Motor neuron (in vitro differentiated cells): ENCODE results near the gene TSPAN11. TPM values are rescaled to one million over a fixed set of nuclear protein-coding genes. Genes with fewer than 3 reads are reported as not detected.

Experiments
- ATAC-seq, 8 experiments: fragments of 200-7000 bp; cut with Tn5 transposase; replicated peaks in 6 of 8; 2 replicates each; pipeline ENCODE4 v1.8.0; 2021; ENCODE audit warnings: mild to moderate bottlenecking in 8 of 8, moderate library complexity in 8 of 8
- H3K27ac ChIP-seq, 2 donors: fragments of 250-450 bp; sonication (Bioruptor Pico); 2 replicates each; pipeline ENCODE4 v1.9.0; 2021; ENCODE audit warnings: antibody characterized with exemption in 2 of 2, mild to moderate bottlenecking in 2 of 2, moderate library complexity in 1 of 2
- H3K4me1 ChIP-seq, 2 donors: fragments of 250-450 bp; sonication (Bioruptor Pico); replicated peaks in 1 of 2; 2 replicates each; pipeline ENCODE4 v1.6.1; 2021; ENCODE audit warnings: antibody characterized with exemption in 2 of 2, mild to moderate bottlenecking in 2 of 2, moderate library complexity in 1 of 2
- H3K4me3 ChIP-seq, 5 donors: fragments of 250-450 bp; sonication (Bioruptor Pico); 2 replicates each; pipeline ENCODE4 v1.9.0; 2021; ENCODE audit warnings: antibody characterized with exemption in 5 of 5, mild to moderate bottlenecking in 5 of 5, moderate library complexity in 4 of 5
- WGBS, 10 experiments: fragments of 450-650 bp; shearing (Covaris generic); methylation state at CpG; one replicate each; pipeline ENCODE4 v1.0.0; 2022; 5-methylcytosine and 5-hydroxymethylcytosine counted together
- in situ Hi-C, 9 experiments: fragments of 400-800 bp; cut with MboI; loops; one replicate each; pipeline ENCODE4 v1.15.0; 2021; ENCODE audit warnings: low sequenced_read_pairs in 9 of 9, low pct_unique_long_range_greater_than_20kb in 2 of 9; ENCODE audit not compliant: unreplicated experiment in 9 of 9
- total RNA-seq, 8 experiments: library from RNA; unstranded; fragments of 300-600 nt; gene quantifications; 2 replicates each; pipeline versions ENCODE4 v1.2.3 to v1.2.4, GENCODE V29; 2022

TSPAN11 gene
- total RNA-seq, 8 experiments from 2014 or later: 4.6 to 42.0 (median 24.2) TPM

DNA sequence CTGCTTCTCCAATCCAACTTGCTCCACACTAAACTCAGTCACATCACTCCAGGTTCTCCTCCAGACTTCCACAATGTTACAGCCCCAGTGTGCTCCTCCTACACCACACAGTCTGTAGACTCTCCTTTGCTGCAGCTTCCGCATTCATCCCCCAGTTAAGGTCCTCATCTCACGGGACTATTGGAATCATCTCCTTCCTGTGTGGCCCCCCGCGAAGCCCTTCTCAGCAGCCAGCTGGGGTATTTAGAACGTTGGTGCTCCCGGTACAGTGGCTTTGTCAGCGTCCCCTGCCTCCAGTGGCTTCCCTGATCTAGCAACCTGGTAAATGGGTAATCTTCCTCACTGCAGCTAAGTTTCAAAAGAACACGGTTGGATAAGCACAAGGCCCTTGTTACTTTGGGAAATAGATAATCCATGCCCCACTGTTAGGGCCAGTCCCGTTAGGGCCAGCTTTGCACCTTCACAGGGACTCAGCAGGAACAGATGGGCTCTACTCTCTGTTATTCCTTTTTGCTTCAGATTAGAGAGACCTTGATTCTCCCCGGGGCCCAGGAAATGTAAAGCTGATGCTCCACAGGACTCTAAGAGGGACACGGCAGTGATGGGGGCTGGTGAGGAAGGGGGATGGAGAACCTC is 823 bp upstream of the TSPAN11 start:
- Histone ChIP-seq H3K4me1 (peaks cover 26 to 41% of the 10 kb centered on the region in 2 donors), H3K27ac (no peak overlapping the region), H3K4me3 (peak overlapping the region; percentile 34 to 46 (median 43))
- in situ Hi-C loops: no loop called here
- 31 to 82% (median 76%) methylated on average over 1 to 8 of the region's 11 CpGs; no CpG with 5 or more reads in 3 of the 10 experiments for WGBS, 10 experiments
- no peak for ATAC-seq

DNA sequence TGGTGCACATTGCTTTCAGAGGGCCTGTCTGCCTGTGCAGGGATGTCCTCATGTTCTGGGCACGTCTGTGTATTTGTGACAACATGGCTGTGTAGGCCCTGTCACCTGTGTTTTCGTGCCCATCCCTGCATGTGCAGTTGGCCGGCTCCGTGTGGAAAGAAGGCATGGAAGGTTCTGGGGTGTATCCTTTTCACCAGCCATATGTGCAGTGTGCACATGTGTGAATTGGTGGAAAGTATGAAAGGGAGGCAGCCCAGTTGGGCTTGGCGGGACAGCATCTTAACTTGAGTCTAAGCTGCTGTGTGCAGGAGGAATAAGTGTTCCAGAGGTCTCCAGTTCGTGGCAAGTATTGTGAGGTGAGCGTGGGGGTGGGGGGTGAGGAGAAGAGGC is 669 bp downstream of the TSPAN11 start:
- Histone ChIP-seq H3K27ac (no peak overlapping the region), H3K4me3 (peak overlapping the region; percentile 34 to 46 (median 43)), H3K4me1 (peaks cover 32 to 50% of the 10 kb centered on the region in 2 donors)
- 69 to 86% (median 78%) methylated on average over 2 to 6 of the region's 7 CpGs; no CpG with 5 or more reads in 6 of the 10 experiments for WGBS, 10 experiments
- ATAC-seq: peak in 5 of 8 experiments; percentile 0 to 22 (median 3)
- in situ Hi-C loops: no loop called here

GRCh38 chr12:30928356-30929244 is 2.1 kb downstream of the TSPAN11 start:
- H3K4me3 ChIP-seq: no peak overlapping the region
- in situ Hi-C loops: no loop called here
- peaks cover 37 to 50% of the 10 kb centered on the region in 2 donors for H3K4me1 ChIP-seq
- no peak for ATAC-seq
- WGBS, 10 experiments: 46 to 100% (median 73%) methylated on average over 2 to 4 of the region's 12 CpGs; no CpG with 5 or more reads in 3 of the 10 experiments
- no peak overlapping the region for H3K27ac ChIP-seq

DNA sequence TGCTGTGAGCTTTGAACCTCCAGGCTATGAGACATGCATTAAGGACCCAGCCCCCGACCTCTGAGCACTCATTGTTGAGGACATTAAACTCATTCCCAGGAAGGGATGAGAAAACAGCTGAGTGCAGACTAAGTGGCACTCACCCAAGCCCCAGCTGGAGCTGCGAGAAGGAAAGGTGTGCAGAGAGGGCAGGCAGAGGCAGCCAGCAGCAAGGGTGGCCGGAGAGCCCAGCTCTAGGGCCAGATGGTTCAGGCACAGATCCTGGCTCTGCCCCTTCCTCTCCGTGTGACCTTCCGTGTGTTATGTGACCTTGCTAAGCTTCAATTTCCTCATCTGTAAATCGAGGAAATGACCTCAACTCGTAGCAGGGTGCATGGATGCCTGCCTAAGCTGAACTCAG is 3.7 kb downstream of the TSPAN11 start:
- in situ Hi-C loops: no loop called here

DNA sequence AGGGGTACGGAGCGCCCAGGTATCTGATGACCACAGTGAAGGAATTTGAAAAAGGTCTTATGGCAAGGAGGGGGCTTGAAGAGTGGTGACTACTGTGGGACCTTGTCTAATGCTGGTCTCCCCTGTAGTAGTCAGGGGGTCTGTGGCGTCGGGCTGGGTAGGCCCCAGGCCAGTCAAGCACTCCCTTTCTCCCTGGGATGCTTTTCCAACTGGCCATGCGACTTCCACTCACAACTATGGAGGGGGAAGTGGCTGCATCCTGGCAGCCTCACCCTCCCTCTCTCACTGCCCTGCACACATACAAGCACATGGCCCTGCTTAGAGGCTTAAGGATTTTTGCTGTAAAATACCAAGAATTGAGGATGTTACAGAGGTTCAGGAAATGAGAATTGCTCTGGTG is 4.1 kb downstream of the TSPAN11 start:
- no peak for ATAC-seq

More for the DNA sequence above, 3.7 kb downstream of the TSPAN11 start:
- ATAC-seq: no peak
- Histone ChIP-seq H3K27ac (no peak overlapping the region), H3K4me1 (peaks cover 37 to 50% of the 10 kb centered on the region in 2 donors), H3K4me3 (no peak overlapping the region)
- 22 to 100% (median 90%) methylated on average over 1 to 4 of the region's 7 CpGs; no CpG with 5 or more reads in 1 of the 10 experiments for WGBS, 10 experiments

GRCh38 chr12:30932881-30933280 is 6.3 kb downstream of the TSPAN11 start:
- WGBS, 10 experiments: 50 to 100% (median 82%) methylated on average over 1 to 2 of the region's 3 CpGs; no CpG with 5 or more reads in 2 of the 10 experiments

More for the DNA sequence above, 4.1 kb downstream of the TSPAN11 start:
- no peak overlapping the region for H3K27ac ChIP-seq
- peaks cover 37 to 49% of the 10 kb centered on the region in 2 donors for H3K4me1 ChIP-seq
- in situ Hi-C loops: no loop called here
- no peak overlapping the region for H3K4me3 ChIP-seq
- 43 to 93% (median 86%) methylated on average over 2 to 5 of the region's 5 CpGs; no CpG with 5 or more reads in 5 of the 10 experiments for WGBS, 10 experiments

GRCh38 chr12:30934811-30935210 is 8.3 kb downstream of the TSPAN11 start:
- Histone ChIP-seq H3K4me1 (peaks cover 11 to 19% of the 10 kb centered on the region in 2 donors), H3K4me3 (no peak overlapping the region), H3K27ac (no peak overlapping the region)
- in situ Hi-C loops: no loop called here
- no peak for ATAC-seq
- 80 to 91% methylated on average over 2 of the region's 2 CpGs; no CpG with 5 or more reads in 8 of the 10 experiments for WGBS, 10 experiments

More at GRCh38 chr12:30932881-30933280, 6.3 kb downstream of the TSPAN11 start:
- H3K4me1 ChIP-seq: peaks cover 24 to 36% of the 10 kb centered on the region in 2 donors
- in situ Hi-C loops: no loop called here
- peak in 5 of 8 experiments; percentile 29 to 81 (median 69) for ATAC-seq
- H3K4me3 ChIP-seq: no peak overlapping the region
- peak overlapping the region in 1 of 2 donors; percentile 11 for H3K27ac ChIP-seq

DNA sequence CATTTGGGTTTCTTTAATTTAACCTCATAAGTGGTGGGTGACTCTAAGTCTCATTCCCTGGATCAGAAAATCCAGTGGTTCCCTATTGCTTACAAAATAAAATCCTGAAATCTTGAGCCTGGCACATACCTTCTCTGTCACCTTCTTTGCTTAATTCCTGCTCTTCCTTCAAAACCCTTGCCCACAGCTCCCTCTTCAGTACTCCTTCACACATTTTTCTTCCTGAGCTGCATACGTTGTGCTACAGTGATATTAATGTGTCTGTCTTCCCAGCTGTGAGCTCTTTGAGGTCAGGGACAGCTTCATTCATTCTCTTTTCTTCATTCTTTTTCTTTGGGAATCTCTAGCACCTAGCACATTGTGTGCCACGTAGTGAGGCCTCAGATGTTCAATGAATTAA is 9.5 kb downstream of the TSPAN11 start:
- peaks cover 8 to 10% of the 10 kb centered on the region in 2 donors for H3K4me1 ChIP-seq
- H3K4me3 ChIP-seq: no peak overlapping the region
- H3K27ac ChIP-seq: no peak overlapping the region
- 8 to 50% (median 27%) methylated on average over 1 to 2 of the region's 2 CpGs; no CpG with 5 or more reads in 2 of the 10 experiments for WGBS, 10 experiments
- in situ Hi-C loops: no loop called here
- peak in 1 of 8 experiments; percentile 52 for ATAC-seq

- in situ Hi-C loops: no loop called here
- WGBS, 10 experiments: 60 to 100% (median 90%) methylated on average over 1 to 4 of the region's 4 CpGs; no CpG with 5 or more reads in 2 of the 10 experiments
- peaks cover 0 to 4% of the 10 kb centered on the region in 2 donors for H3K4me1 ChIP-seq
- no peak overlapping the region for H3K4me3 ChIP-seq
- H3K27ac ChIP-seq: no peak overlapping the region
- ATAC-seq: no peak
Observed at GRCh38 chr12:30939234-30939633, 12.7 kb downstream of the TSPAN11 start.

DNA sequence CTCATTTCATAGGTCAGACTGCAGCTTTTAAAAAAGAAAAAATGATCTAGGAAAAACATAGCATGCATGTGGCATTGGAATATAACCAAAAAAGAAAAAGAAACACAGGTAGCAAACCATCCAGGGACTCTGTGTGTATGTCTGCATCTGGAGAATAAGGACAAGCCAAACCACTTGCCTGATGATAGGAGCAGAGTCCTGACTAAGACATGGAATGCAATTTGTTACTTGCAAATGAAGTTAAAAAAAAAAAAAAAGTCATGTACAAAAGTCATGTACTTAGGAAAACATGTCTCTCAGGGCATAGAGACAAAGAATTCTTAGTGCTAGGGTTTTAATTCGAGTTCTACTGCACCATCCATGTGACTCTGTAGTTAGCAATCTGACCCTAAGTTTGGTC is 15.9 kb downstream of the TSPAN11 start:
- WGBS, 10 experiments: 0 to 86% (median 46%) methylated on average over 1 of the region's 1 CpG; no CpG with 5 or more reads in 2 of the 10 experiments
- Histone ChIP-seq H3K4me1 (no peaks in the 10 kb centered on the region), H3K4me3 (no peak overlapping the region), H3K27ac (no peak overlapping the region)
- peak in 3 of 8 experiments; percentile 59 to 77 (median 74) for ATAC-seq
- in situ Hi-C loops: no loop called here

- in situ Hi-C loops: no loop called here
- H3K27ac ChIP-seq: no peak overlapping the region
- ATAC-seq: peak in 3 of 8 experiments; percentile 14 to 22 (median 19)
- 55 to 100% (median 80%) methylated on average over 1 to 6 of the region's 7 CpGs; no CpG with 5 or more reads in 4 of the 10 experiments for WGBS, 10 experiments
- H3K4me3 ChIP-seq: no peak overlapping the region
- H3K4me1 ChIP-seq: no peaks in the 10 kb centered on the region
Observed at GRCh38 chr12:30942936-30943335, 16.4 kb downstream of the TSPAN11 start.

GRCh38 chr12:30945443-30946164 is 19.1 kb downstream of the TSPAN11 start:
- no peak overlapping the region for H3K27ac ChIP-seq
- H3K4me1 ChIP-seq: no peaks in the 10 kb centered on the region
- no peak overlapping the region for H3K4me3 ChIP-seq
- in situ Hi-C loops: no loop called here
- no peak for ATAC-seq
- WGBS, 10 experiments: 70 to 99% (median 90%) methylated on average over 1 to 8 of the region's 11 CpGs; no CpG with 5 or more reads in 4 of the 10 experiments
